GM19035 (cell line): ENCODE data around the gene ZDHHC11B.
"Not testable (repeated sequence)": the region's sequence is repeated elsewhere in the genome, so short reads cannot be mapped to it uniquely, and the experiment has no call there.

ENCODE experiments used
- ATAC-seq: cut with Tn5 transposase; IDR thresholded peaks from one replicate; pipeline ENCODE4 v1.9.1; 2021; ENCODE audit not compliant: unreplicated experiment

Gene ZDHHC11B

DNA sequence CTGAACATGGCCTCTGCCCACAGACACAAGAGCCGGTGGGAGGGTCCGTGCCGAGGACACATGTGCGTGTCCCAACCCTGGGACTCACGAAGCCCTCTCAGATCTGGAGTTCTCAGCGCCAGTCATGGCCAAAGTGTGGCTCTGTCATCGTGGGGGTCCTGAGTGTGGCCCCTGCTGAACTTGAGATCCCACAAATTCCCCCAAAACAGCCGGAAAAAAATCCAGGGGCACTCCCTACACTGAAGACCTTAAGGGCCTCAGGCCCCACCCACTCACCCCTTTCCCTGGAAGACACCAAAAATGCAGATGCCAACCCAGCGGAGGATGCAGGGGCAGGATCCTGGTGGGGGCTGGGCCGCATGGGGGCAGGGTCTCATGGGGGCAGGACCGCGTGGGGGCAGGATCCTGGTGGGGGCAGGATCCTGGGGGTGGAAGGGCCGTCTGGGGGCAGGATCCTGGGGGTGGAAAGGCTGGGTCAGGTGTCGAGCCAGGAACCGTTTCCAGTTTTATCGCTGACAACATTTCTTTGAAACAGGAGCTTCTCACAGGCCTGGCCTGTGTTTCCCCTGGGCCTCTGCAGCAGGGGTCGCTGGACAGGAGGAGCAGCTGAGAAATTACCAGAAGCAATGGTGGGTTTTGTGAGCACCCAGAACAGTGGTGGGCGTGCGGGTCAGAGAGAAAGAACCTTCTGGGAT, 13.3 kb downstream of the ZDHHC11B start:
- not testable (repeated sequence) for ATAC-seq

DNA sequence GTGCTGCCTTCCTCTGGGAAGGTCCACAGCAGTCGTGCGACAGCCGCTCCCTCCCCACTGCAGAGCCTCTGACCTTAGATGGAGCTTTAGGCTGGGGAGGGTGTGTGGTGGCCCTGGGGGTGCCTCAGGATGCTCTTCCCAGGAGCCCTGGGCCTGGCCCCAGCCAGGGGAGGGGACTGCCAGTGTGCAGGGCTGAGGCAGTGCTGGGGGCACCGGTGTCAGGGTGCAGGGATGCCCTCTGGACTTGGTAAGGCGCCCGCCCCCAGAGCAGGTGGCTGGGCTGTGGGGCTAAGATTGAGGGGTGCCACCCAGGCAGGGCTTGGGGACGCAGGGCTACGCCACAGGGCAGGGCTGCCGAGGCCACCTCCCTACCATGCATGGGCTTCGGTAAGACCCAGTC, 13.9 kb downstream of the ZDHHC11B start:
- not testable (repeated sequence) for ATAC-seq

DNA sequence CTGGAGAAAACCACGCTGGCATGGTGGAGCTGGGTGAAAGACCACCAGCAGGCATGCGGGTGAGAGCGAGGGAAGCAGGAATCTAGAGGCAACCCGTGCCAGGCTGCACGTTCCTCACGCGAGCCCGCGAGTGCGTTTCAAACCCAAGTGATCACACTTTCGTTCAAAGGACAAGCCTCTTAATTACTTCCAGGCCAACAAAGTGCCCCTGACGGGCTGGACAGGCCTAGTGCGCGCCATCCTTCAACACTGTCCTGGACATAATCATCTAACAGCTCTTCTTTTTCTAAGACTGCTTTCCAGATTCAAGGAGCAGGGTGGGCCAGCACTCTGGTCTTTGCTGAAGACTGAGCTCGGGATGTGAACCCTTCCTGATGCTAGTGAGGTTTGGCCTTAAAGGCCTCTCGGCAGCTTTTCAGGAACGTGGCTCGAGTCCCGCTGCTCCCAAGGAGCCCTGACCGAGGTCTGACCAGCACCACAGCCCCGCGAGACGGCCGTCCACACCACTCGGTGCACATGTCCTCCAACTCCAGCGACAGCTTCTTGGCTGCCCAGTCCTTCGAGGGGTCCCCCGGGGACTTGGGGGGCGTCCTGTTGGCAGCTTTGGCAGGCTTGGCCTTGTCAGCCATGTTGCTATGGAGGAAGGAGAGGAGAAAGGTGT, 14.9 kb downstream of the ZDHHC11B start:
- ATAC-seq = not testable (repeated sequence)

DNA sequence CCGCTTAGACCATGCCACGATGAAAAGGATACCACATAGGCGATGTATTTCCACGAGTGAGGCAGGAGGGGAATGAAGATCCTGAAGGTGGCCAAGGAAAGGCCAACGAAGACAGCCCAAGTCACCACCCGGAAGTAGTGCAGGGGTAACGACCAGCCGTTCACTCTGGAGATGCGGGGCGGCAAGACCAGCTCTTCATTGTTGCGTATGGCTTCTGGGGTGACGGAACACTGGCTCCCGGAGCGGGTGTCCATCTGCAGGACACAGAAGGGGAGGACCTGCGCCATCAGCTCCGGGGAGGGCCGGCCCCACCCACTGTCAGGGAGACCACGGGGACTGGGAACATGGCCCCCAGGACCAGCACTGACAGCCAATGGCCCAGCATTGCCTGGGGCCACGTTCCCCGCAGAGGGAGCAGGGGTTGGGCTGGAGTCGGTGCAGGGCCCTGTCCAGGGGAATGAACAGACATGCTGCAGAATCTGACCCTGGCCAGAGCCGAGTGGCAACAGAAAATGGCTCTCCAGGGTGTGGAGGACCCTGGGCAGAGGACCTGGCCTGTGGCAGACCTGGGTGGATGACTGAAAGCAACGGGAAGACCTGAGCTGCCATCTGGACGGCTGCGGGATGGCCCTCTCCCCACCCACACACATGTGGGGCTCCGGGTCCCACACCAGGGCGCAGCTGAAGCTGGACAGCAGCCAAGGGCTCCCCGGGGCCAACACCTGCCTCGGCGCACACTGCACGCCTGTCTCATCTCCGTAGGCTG, 17.7 kb downstream of the ZDHHC11B start:
- no peak for ATAC-seq

DNA sequence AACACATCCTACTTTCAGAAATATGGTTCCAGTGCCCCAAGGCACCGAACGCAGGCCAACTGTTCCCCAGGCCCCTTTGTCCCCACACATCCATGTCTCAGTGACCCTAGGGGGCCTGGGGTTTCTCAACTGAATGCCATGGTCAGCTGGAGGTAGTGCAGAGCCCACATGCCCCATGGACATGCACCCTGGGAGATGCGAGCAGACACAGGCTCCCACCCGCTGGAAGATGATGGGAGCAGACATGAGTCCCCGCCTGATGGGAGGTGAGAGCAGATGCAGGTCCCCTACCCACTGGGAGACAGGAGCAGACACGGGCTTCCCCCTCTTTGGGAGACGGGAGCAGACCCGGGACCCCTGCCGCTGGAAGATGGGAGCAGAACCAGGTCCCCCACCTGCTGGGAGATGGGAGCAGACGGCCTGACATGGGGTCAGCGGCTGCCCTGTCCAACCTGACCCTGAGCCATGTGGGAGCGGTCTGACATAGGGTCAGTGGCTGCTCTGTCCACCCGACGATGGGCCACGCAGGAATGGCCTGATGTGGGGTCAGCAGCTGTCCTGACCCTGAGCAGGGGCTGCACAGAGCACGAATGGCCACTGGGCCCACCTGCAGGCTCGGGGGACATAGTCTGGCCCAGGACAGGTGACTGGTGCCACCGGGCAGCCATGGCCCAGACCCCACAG, 18.4 kb downstream of the ZDHHC11B start:
- ATAC-seq = no peak

DNA sequence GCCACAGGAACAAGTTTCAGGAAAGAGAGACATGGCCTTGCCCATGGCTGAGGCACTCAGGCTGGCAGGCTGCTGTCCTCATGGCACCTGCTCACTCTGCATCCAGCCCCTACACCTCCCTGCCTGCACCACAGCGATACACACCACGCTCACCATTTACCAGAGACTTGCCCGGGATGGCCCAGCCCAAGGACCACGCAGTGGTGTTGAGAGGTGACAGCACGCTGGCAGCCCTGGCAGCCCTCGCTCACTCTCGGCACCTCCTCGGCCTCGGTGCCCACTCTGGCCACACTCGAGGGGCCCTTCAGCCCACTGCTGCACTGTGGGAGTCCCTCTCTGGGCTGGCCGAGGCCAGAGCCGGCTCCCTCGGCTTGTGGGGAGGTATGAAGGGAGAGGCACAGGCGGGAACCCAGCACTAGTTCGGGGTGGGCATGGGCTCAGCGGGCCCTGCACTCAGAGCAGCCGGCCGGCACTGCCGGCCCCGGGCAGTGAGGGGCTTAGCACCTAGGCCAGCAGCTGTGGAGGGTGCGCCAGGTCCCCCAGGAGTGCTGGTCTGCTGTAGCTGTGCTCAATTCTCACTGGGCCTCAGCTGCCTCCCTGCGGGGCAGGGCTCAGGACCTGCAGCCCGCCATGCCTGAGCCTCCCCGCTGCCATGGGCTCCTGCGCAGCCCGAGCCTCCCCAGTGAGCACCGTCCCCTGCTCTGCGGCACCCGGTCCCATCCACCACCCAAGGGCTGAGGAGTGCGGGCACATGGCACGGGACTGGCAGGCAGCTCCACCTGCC, 20.3 kb downstream of the ZDHHC11B start:
- no peak for ATAC-seq

DNA sequence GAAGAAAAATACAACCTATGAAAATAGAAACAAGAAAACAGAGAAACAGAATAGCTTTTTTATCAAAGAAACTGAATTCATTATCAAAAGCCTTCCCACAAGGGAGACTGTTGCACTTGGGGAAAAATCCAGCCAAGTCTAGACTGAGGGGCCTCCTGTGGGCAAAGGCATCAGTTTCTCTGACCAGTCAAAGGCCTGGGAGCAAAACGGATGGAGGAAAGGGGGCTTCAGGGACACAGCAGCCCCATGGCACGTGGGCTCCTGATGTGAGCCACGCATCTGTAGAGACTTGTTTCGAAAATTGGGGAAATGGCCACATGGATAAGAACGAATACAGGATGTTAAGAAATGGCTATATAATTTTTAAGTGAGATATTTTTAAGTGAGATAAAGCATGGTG, 21.1 kb downstream of the ZDHHC11B start:
- no peak for ATAC-seq

DNA sequence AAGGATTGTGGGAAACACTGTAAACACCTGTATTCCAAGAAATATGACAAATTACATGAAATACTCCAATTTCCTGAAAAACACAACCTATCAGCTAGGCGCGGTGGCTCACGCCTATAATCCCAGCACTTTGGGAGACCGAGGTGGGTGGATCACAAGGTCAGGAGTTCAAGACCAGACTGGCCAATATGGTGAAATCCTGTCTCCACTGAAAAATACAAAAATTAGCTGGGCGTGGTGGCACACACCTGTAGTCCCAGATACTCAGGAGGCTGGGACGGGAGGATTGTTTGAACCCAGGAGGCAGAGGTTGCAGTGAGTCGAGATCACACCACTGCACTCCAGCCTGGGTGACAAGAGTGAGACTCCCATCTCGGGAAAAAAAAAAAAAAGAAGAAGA, 21.5 kb downstream of the ZDHHC11B start:
- not testable (repeated sequence) for ATAC-seq

DNA sequence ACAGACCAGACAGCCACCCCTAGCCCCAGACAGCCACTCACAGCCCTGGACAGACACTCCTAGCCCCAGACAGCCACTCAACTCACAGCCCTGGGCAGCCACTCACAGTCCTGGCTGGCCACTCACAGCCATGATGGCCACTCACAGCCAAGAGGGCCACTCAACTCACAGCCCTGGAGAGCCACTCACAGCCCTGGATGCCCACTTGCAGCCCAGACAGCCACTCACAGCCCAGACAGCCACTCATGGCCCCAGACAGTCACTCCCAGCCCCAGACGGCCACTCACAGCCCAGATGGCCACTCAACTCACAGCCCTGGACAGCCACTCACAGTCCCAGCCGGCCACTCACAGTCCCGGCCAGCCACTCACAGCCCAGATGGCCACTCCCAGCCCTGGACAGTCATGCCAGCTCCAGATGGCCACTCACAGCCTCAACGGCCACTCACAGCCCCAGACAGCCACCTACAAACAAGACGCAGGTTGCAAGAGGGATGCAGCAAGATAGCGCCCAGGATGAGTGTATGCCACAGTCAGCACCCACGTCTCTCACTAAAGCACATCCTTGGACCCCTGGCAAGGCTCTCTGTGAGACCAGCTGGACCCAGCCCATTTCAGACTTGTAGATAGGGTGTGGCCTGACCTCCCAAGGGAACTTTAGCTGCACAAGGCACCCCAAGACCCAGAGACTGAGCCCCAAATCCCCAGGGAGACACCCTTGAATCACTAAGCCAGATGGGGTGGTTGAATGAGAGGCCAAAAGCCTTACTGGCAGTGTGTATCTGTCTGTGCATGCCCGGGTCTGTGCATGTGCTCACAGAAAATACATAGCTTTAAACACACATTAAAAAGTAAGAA, 22.4 kb downstream of the ZDHHC11B start:
- no peak for ATAC-seq

DNA sequence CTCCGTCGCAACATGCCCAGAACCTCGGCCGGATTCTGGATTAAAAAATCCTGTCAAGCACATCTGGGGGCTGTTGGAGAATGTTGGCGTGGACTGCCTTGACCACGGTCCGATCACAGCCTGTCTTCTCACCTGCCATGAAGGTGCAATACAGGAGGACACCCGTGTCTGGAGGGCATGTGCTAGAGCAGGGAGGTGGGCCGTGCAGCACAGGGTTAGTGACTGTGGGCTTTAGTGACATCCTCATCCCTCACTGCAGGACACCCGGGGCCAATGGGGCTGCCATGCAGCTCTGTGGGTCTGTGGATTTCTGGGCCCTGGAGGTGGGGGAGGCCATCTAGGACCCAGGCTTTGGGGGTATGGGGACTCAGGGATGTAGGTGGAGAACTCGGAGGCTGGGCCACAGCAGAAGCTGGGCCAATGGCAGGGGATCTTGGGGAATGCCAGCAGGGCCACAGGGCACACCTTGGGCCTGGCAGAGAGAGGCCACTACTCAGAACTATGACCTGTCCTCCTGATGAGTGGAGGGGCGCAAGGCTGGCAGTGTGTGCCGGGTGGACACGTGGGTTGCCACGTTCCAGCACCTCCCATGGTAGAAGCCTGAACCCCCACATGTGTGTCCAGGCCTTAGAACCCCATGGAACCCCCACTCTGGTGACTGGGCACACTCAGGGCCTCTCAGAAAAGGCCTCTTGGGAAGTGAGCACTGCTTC, 23.3 kb downstream of the ZDHHC11B start:
- no peak for ATAC-seq

DNA sequence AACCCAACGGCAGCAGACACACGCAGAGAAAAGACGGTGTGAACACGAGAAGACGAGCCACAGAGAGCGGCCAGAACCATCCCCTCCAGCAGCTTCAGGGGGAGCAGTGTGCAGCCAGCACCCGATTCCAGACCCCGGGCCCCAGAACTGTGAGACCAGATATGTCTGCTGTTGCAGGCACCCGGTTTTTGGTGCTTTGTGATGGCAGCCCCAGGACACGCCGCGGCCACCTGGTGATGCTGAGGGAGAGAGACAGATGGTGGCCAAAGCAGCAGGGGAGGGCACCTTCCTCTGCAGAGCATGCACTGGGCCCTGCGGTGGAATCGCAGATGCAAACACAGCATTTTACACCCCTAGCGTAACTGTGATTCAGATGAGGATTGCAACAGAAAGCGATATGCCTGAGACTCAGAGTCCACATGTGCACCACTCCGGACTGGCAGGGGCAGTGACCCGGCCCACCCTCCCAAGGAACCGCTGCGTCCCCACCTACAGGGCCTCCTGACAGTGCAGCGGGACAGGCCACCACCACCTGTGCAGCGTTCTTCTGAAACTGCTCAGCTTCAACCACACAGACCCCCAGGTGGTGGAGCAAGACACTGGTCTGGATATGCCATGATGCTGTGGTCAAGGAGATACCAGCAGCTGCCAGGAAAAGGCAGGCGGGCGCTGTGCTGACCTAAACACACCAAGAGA, 24.0 kb downstream of the ZDHHC11B start:
- ATAC-seq = no peak

DNA sequence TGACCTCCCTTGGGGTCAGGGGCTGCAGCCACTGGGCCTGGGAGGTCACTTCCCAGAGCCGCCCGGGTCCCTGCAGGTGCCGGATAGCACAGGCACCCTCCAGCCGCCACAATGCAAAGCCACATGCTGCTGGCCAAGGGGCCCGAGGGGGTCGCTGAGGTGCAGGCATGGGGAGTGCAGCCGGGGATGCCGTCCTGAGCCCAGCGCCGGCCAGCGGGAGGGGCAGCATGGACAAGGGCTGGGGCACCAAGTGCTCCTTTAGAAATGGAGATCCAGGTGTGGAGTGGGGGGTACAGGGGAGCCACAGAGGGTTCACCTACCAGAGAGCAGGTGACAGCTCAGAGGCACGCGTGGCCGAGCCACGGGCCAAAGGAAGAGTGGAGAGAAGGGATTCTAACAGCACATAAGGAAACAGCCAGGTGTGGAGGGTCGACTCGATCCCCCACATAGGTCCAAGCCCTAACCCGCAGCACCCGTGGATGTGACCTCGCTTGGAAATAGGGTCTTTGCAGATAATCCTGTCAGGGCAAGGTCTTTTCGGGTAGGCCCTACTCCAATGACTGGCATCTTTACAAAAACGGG, 24.7 kb downstream of the ZDHHC11B start:
- no peak for ATAC-seq

DNA sequence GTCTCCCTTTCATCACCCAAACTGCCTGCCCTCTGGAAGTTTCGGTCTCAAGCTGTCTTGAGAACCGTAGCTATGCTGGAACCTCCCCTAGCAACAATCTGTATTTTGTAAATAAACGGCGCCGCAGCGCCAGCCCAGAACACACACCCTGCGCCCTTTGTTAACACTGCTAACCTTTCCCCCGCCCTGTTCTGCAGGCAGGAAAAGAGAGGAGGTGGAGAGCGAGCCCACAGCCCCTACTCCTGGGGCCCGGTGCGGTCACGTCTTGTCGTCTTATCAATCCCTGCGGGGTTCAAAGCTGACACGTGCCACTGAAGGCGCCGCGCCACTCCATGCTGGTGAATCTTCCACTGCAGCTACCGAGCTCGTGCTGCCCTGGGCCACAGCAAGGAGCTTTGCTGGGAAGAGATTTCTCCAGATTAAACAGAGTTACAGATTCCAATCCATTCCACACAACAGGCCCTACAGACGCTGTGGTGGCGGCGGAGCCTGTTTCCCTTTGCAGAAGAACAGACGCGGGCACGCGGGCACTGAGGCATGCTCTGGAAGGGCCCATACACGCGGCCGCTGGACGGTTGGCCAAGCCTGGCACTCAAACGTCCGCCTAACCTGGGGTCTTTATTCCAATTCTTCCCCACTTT, 25.3 kb downstream of the ZDHHC11B start:
- ATAC-seq = no peak

DNA sequence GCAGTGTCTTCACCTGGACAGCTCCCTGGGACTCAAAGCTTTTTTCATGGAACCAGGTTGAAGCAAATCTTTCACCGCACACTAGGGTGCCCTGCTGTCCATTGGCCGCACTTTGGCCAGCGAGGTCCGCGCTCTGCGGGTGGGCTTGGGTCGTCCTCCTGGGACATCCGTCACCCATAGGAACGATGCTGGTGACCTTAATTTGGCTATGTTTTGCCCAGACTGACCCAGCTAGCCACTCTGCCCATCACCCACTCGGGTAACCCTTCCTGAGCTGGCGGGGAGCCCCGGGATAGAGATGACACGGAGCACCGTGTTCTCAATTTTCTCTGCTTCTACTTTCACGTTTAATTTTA, 25.9 kb downstream of the ZDHHC11B start:
- ATAC-seq = no peak

DNA sequence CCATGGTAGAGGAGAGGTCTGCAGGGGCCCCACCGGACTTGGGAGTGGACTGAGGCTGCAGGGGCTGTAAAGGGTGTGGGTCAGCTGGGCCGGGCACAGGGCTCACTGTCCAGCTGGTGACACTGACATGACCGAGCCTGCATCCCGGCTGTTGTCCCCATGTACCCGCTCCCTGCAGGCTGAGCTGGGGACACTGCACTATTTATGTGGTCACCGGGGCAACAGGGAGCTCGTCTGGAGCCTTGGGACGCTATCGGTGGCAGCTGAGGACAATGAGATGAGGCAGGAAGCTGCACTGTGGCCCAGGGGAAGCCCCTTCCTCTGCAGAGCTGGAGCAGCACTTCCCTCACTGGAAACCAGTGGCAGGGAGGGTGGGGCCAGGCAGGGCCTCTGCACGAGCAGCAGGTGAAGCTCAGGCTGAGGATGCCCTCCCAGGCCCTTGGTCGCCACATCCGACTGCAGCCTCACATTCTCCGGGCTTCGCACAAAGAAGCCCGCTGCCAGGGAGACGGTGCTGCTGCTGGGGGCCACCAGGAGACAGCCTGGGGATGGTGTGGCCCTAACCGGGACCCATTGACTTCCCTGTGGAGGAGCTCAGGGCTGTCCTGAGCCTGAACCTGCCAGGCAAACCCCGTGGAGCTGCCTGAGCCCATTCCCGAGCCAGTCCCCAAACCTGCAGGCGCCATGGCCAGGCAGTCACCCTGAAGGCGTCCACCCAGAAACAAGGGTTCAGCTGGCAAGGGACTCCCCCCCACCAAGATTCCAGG, 26.4 kb downstream of the ZDHHC11B start:
- ATAC-seq = no peak

DNA sequence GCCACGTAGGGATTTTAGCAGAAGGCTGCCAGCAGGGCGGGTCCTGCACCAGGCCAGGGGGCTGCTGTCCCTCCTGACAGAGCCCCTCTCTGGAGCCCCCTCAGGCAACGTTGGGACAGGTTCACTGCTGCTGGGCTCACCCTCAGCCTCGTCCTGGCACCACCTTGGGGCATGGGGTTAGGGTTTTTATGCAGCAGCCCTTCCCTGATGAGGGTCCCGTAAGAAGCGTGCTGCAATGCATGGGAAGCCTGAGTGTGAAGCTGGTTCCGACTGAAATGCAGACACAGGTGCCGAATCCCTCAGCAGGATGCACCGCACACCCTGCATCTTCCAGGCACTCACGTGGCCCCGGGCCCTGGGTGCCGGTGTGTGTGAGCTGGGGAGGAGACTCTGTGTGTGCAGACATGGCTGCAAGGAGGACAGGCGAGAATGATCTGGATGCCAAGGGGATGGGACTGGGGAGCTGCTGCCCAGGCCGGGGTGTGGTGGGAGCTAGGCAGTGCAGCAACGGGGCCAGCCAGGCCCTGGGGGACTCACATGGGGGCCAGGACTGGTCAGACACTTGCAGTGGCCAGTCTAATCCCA, 27.1 kb downstream of the ZDHHC11B start:
- ATAC-seq = no peak
